Fibroblast of villous mesenchyme (primary cell): ENCODE data around the gene GIN1. TPM values are rescaled to one million over a fixed set of nuclear protein-coding genes. Genes with fewer than 3 reads are reported as not detected.

Source experiments
- DNase-seq: peaks from one replicate; pipeline ENCODE4 v3.0.0-alpha.2; 2010; ENCODE audit warnings: low read depth
- H3K4me3 ChIP-seq: 2 replicates; pipeline ENCODE4 v1.5.1; 2011; ENCODE audit warnings: low read depth, mild to moderate bottlenecking, low read length
- total RNA-seq: library from RNA; depleted of rRNA; stranded (reverse); fragments of >200 nt; gene quantifications from 2 replicates; pipeline ENCODE4 v1.2.3, GENCODE V29; 2012
- TF ChIP-seq, protein P1 (sequence below): IDR thresholded peaks from 2 replicates; pipeline ENCODE4 v1.5.1; 2012; ENCODE audit warnings: low read depth, mild to moderate bottlenecking, low read length; ENCODE audit not compliant: insufficient read depth

GIN1 gene
- total RNA-seq, 1 donor = 7.8 TPM

- H3K4me3 ChIP-seq = no peak overlapping the region
- TF ChIP-seq, protein P1, sequence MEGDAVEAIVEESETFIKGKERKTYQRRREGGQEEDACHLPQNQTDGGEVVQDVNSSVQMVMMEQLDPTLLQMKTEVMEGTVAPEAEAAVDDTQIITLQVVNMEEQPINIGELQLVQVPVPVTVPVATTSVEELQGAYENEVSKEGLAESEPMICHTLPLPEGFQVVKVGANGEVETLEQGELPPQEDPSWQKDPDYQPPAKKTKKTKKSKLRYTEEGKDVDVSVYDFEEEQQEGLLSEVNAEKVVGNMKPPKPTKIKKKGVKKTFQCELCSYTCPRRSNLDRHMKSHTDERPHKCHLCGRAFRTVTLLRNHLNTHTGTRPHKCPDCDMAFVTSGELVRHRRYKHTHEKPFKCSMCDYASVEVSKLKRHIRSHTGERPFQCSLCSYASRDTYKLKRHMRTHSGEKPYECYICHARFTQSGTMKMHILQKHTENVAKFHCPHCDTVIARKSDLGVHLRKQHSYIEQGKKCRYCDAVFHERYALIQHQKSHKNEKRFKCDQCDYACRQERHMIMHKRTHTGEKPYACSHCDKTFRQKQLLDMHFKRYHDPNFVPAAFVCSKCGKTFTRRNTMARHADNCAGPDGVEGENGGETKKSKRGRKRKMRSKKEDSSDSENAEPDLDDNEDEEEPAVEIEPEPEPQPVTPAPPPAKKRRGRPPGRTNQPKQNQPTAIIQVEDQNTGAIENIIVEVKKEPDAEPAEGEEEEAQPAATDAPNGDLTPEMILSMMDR = no peak
- DNase-seq = no peak
Measured at GRCh38 chr5:103111468-103111867, 8.5 kb downstream of the GIN1 start.

DNA sequence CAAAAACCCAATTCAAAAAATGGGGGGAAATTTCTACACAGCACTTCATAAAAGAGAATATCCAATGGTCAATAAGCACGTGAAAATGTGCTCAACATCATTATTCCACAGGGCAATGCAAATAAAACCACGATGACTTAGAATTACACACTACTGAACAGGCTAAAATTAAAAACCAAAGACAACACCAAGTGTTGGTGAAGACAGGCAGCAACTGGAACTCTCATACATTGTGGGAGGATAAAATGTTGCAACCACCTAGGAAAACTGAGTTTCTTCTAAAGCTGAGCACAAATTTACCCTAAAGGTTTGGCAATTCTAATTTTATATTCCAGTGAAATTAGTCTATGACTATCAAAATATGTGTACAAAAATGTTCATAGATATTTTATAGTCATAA, 9.5 kb downstream of the GIN1 start:
- DNase-seq = no peak
- TF ChIP-seq, protein P1 = no peak
- no peak overlapping the region for H3K4me3 ChIP-seq

DNA sequence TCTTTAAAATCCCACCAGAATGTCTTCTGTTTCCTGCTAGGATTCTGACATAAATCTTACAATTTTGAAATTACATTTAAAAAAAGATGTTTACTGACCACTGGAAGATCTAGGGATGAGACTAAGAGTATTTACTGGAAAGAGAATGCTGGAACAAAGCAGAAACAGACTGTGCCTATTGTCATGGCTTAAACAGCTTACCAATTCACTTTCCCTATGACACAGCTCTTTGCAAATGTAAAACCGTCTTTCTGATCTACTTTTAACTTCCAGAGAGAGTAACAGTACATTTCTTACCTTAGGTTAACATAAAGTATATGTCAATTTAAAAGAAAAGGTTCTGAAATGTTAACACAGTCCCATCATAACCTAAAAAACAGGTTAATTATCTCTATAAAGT, 10.7 kb downstream of the GIN1 start:
- no peak for DNase-seq
- TF ChIP-seq, protein P1 = no peak
- H3K4me3 ChIP-seq = no peak overlapping the region

GRCh38 chr5:103108086-103108485, 11.9 kb downstream of the GIN1 start:
- H3K4me3 ChIP-seq = no peak overlapping the region

DNA sequence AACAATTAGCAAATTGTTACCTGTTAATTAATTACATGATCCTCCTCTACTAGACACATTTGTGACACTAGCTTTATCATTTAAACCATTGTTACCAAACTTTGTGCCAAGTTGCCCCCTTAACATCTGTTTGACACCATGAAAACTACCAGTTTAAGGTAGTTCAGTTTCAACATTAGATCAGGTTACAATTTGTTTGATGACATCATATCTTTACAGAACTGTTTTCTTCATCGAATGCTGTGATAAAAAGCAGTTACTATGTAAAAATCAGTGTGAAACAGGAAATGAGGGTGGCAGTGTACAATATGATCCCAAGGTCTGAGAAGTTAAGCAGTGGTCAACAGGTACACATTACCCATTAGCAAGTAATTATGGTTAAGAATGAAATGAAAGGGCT, 17.7 kb downstream of the GIN1 start:
- H3K4me3 ChIP-seq = no peak overlapping the region
- TF ChIP-seq, protein P1 = no peak
- DNase-seq = no peak

More at GRCh38 chr5:103108086-103108485, 11.9 kb downstream of the GIN1 start:
- TF ChIP-seq, protein P1 = no peak
- DNase-seq = no peak

DNA sequence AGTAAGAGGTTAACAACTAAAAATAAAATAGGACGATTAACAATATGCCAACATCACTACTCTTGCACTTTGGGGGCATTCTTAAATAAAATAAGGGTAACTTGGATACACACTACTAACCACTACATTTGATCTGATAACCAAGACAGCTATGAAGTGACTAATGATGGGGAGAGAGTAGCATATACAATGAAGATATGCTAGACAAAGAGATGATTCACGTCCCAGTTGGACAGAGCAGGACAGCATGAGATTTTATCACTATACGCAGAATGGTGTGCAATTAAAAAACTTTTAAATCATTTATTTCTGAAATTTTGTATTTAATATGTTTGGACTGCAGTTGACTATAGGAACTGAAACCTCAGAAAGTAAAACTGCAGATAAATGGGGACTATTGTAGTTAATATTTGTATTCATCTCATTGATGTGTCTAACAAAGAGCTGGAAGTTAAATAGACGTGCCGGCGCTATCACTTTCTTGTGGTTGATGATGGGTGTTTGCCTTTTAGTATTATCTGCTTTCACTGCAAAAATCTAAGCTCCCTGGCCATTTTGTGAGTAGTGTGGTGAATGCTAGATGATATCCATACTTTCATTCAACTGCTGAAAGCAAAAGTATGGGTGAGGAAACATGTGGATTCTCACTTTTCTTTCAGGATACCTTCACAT, 18.7 kb downstream of the GIN1 start:
- no peak overlapping the region for H3K4me3 ChIP-seq
- TF ChIP-seq, protein P1 = no peak
- DNase-seq = no peak

GRCh38 chr5:103098993-103099392, 20.9 kb downstream of the GIN1 start:
- no peak overlapping the region for H3K4me3 ChIP-seq
- TF ChIP-seq, protein P1 = no peak
- no peak for DNase-seq
